ENCODE results near the gene BAG5. TPM values are rescaled to one million over a fixed set of nuclear protein-coding genes. Genes with fewer than 3 reads are reported as not detected.
A peak's percentile ranks its signal among the peaks of the same experiment; 100 is the strongest.

The BAG5 gene
- total RNA-seq, 4 donors from 2014 or later: 13.8 to 43.6 (median 33.1) TPM

DNA sequence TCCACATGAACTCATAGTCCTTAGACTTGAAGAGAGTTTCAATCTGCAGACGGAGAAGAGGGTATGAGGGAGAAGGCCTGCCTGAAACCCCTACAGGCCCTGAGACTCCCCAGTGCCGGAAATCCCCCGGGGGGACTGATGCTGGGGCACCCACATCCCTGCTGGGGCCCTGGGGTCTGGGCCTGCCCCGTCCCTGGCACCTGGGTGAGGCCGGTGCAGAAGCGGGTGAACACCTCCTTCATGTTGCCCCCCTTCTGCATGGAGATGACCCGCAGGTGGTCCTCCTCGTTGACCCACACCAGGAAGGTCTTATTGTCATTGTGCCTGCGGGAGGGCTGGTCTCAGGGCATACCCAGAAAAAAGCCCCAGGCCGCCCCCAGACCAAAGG lies 42.2 kb downstream of the BAG5 start:
- intact Hi-C loops (cut with DNase I; ENCODE audit: low total_unique reads): loop anchor here (2.0 kb wide), 1 partner anchor 25 kb away; no protein-coding TSS in a partner anchor
- Histone ChIP-seq H3K4me3 (no peak overlapping the region), H3K9me3 (no peaks in the 10 kb centered on the region), H3K27ac (peak overlapping the region; percentile 82 to 84), H3K4me1 (peaks cover 0 to 27% of the 10 kb centered on the region in 2 donors), H3K27me3 (no peaks in the 10 kb centered on the region), H3K36me3 (no peaks in the 10 kb centered on the region)
- DNase-seq: no peak
- TF ChIP-seq, protein P1, sequence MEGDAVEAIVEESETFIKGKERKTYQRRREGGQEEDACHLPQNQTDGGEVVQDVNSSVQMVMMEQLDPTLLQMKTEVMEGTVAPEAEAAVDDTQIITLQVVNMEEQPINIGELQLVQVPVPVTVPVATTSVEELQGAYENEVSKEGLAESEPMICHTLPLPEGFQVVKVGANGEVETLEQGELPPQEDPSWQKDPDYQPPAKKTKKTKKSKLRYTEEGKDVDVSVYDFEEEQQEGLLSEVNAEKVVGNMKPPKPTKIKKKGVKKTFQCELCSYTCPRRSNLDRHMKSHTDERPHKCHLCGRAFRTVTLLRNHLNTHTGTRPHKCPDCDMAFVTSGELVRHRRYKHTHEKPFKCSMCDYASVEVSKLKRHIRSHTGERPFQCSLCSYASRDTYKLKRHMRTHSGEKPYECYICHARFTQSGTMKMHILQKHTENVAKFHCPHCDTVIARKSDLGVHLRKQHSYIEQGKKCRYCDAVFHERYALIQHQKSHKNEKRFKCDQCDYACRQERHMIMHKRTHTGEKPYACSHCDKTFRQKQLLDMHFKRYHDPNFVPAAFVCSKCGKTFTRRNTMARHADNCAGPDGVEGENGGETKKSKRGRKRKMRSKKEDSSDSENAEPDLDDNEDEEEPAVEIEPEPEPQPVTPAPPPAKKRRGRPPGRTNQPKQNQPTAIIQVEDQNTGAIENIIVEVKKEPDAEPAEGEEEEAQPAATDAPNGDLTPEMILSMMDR (IDR thresholded peaks at IDR 0.05): no peak
- no peak for TF ChIP-seq POLR2A (IDR thresholded peaks at IDR 0.05)

DNA sequence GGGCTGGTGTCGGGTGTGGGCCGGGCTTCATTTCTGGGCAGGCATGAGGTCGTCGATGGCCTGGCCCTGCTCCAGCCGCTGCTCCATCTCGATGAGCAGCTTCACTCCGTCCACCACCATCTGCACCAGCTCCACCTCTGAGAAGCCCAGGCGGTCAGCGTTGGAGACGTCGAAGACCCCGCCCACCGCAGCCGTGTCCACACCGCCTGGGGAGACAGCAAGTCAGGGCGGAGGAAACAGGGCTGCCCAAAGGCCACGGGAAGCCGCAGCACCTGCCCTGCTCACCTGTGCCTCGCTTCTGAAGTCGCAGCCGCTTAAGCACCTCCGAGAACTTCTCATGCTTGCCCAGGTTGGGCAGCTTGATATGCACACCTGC lies 42.6 kb downstream of the BAG5 start:
- TF ChIP-seq POLR2A (IDR thresholded peaks at IDR 0.05): no peak
- TF ChIP-seq, protein P1 (IDR thresholded peaks at IDR 0.05): no peak
- intact Hi-C loops (cut with DNase I; ENCODE audit: low total_unique reads): loop anchor here (2.0 kb wide), 1 partner anchor 25 kb away; no protein-coding TSS in a partner anchor
- peaks cover 0 to 27% of the 10 kb centered on the region in 2 donors for H3K4me1 ChIP-seq
- H3K27me3 ChIP-seq: no peaks in the 10 kb centered on the region
- no peaks in the 10 kb centered on the region for H3K36me3 ChIP-seq
- no peaks in the 10 kb centered on the region for H3K9me3 ChIP-seq
- peak; percentile 41 to 45 for DNase-seq
- H3K27ac ChIP-seq: peak overlapping the region; percentile 82 to 84
- H3K4me3 ChIP-seq: no peak overlapping the region

DNA sequence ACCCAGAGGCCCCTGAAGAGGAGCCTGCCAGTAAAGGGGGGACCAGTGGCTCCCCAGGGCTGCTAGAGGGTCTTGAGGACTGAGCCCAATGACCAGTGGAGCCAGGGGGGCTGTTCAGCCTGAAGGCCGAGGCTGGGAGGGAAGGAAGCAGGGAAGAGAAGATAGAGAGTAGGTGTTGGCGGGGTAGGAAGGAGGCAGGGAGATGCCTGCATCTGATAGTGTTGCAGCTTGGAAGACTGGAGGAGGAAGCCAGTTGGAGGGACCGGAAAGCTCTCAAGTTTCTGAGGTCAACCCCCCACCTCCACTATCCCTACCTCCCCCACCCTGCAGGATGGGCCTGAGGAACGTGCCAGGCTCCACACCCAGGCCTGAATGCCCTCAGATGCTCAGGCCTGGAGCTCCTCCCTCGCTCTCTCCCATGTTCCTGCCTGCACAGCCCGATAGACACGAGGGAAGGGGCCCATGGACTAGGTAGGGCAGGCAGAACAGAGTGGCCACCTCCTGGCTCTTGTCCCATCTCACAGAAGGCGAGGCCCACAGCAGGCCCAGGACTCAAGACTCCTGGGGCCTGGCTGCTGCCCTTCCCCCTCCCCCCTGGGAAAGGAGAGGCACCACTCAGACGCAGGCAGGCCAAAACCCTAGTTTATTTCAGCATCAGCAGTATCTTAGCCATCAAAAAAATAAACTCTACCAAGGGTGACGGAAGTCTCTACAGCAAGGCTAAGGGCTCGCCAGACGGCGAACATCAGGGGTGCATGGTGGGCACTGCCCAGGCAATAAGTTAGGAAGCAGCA lies 43.2 kb downstream of the BAG5 start:
- peak; percentile 31 to 40 for DNase-seq
- Histone ChIP-seq H3K27ac (peak overlapping the region; percentile 82 to 84), H3K27me3 (no peaks in the 10 kb centered on the region), H3K4me3 (no peak overlapping the region), H3K36me3 (no peaks in the 10 kb centered on the region), H3K9me3 (no peaks in the 10 kb centered on the region), H3K4me1 (peaks cover 0 to 27% of the 10 kb centered on the region in 2 donors)
- no peak for TF ChIP-seq POLR2A (IDR thresholded peaks at IDR 0.05)
- TF ChIP-seq, protein P1 (IDR thresholded peaks at IDR 0.05): no peak
- intact Hi-C loops (cut with DNase I; ENCODE audit: low total_unique reads): no loop called here

DNA sequence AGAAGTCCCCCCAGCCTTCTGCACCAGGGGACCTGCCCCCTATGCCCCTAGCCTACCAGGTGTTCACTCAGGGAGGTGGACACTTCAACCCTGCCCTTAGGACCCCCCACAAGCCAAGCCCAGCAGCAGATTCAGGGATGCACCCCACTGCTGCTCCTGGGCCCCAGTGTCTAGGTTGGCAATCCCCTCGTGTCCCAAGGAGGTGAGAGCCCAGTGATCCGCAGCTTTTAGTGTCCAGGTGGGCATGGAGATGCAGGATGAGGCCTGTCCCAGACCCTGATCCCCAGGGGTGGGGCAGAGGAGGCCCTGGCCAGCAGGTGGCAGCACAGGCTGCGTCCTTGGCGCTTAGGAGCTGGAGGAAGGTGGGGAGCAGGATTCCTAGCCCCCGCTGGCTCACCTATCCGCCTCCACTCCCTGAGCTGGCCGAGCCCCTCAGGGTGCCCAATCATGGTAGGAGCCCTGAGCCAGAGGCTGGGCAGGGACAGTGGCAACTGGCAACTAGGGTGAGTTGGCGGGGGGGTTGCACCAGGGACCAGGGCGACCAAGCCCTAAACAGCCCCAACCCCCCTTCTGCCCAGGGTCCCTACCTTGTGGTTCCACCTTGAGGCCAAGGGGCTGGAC lies 43.9 kb downstream of the BAG5 start:
- peak; percentile 75 to 76 for DNase-seq
- no peaks in the 10 kb centered on the region for H3K27me3 ChIP-seq
- intact Hi-C loops (cut with DNase I; ENCODE audit: low total_unique reads): no loop called here
- no peaks in the 10 kb centered on the region for H3K36me3 ChIP-seq
- TF ChIP-seq, protein P1 (IDR thresholded peaks at IDR 0.05): peak; percentile 88 to 94 (median 91)
- peak in 1 of 2 donors; percentile 16 for TF ChIP-seq POLR2A (IDR thresholded peaks at IDR 0.05)
- no peaks in the 10 kb centered on the region for H3K9me3 ChIP-seq
- peak overlapping the region; percentile 82 to 84 for H3K27ac ChIP-seq
- H3K4me1 ChIP-seq: peaks cover 3 to 27% of the 10 kb centered on the region in 2 donors
- no peak overlapping the region for H3K4me3 ChIP-seq

Data from uterus (tissue), 4 donors.